Thoracic aorta (tissue), 2 donors: Measurements from ENCODE around the gene CREB3L2. TPM values are rescaled to one million over a fixed set of nuclear protein-coding genes. Genes with fewer than 3 reads are reported as not detected.

Experiments
- ATAC-seq: fragments of 150-250 bp; one replicate; pipeline ENCODE4 v1.8.0; 2017; ENCODE audit warnings: low read depth; ENCODE audit not compliant: insufficient number of reproducible peaks, low FRiP score
- DNase-seq: peaks from one replicate; pipeline ENCODE4 v3.0.0-alpha.2; 2020; ENCODE audit warnings: low spot score
- H3K27ac ChIP-seq, 2 donors: fragments of 200-600 bp; sonication (generic); 1 replicate in 1 of 2; 2 replicates in 1 of 2; pipeline ENCODE4 v1.5.1; 2016; ENCODE audit warnings: mild to moderate bottlenecking in 2 of 2, moderate library complexity in 2 of 2
- H3K27me3 ChIP-seq: fragments of 200-600 bp; sonication (generic); replicated peaks from 2 replicates; pipeline ENCODE4 v1.6.0; 2016; ENCODE audit warnings: mild to moderate bottlenecking; ENCODE audit not compliant: insufficient read depth
- H3K36me3 ChIP-seq: fragments of 200-600 bp; sonication (generic); one replicate; pipeline ENCODE4 v1.5.1; 2016
- H3K4me1 ChIP-seq, 2 donors: fragments of 200-600 bp; sonication (generic); 1 replicate in 1 of 2; 2 replicates in 1 of 2; pipeline versions ENCODE4 v1.5.1 to v1.6.0; 2016; ENCODE audit warnings: low read depth in 2 of 2, mild to moderate bottlenecking in 1 of 2; ENCODE audit not compliant: control insufficient read depth in 1 of 2
- H3K4me3 ChIP-seq: fragments of 200-600 bp; sonication (generic); 2 replicates; pipeline ENCODE4 v1.5.1; 2016; ENCODE audit warnings: mild to moderate bottlenecking
- H3K9me3 ChIP-seq: fragments of 200-600 bp; sonication (generic); 2 replicates; pipeline ENCODE4 v1.5.1; 2016
- CTCF ChIP-seq: fragments of 200-600 bp; sonication (generic); IDR thresholded peaks from one replicate; pipeline ENCODE4 v1.5.1; 2019; ENCODE audit warnings: antibody characterized with exemption
- total RNA-seq, 2 donors: library from RNA; depleted of rRNA; stranded (reverse); fragments of >200 nt; gene quantifications; one replicate each; pipeline versions ENCODE4 v1.1.0 to v1.2.3, GENCODE V29; 2016

The CREB3L2 gene
- total RNA-seq, 2 donors from 2014 or later = 85.3 to 96.7 TPM

GRCh38 chr7:137998250-137998649, 3.6 kb downstream of the CREB3L2 start:
- no peaks in the 10 kb centered on the region for H3K27me3 ChIP-seq
- ATAC-seq = no peak
- peak overlapping the region; percentile 98 for H3K4me3 ChIP-seq
- no peaks in the 10 kb centered on the region for H3K36me3 ChIP-seq
- no peaks in the 10 kb centered on the region for H3K9me3 ChIP-seq
- H3K27ac ChIP-seq = peak overlapping the region; percentile 30 to 99
- TF ChIP-seq CTCF = no peak
- no peak for DNase-seq
- H3K4me1 ChIP-seq = peaks cover 51 to 62% of the 10 kb centered on the region in 2 donors

GRCh38 chr7:137996871-137997270, 5.0 kb downstream of the CREB3L2 start:
- Histone ChIP-seq H3K27ac (peak overlapping the region; percentile 67 to 99), H3K9me3 (no peaks in the 10 kb centered on the region), H3K36me3 (no peaks in the 10 kb centered on the region), H3K27me3 (no peaks in the 10 kb centered on the region), H3K4me3 (peak overlapping the region; percentile 47), H3K4me1 (peaks cover 63 to 70% of the 10 kb centered on the region in 2 donors)
- DNase-seq (no peak), ATAC-seq (no peak)
- no peak for TF ChIP-seq CTCF

DNA sequence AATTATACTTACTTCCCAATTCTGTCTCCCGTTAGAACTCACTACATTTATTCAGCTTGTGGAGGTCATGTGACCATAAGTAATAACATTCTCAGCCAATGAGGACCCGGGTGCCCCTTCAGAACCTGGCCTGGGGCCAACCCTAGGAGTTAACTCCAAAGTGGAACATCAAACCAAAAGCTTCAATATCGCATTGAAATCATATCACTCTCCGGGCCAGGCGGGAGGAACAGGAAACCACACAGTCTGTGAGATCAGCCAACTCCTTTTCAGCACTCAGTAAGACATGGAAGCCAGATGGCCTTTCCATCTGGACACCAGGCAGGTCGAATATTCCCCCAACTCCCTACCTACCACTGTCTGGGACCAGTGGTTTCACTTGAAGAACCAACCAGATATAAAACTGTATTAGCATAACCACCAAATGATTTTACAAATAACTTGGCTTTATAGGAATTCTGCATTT, 5.5 kb downstream of the CREB3L2 start:
- Histone ChIP-seq H3K36me3 (no peaks in the 10 kb centered on the region), H3K4me1 (peaks cover 63 to 75% of the 10 kb centered on the region in 2 donors), H3K27ac (peak overlapping the region; percentile 67 to 99), H3K27me3 (no peaks in the 10 kb centered on the region), H3K4me3 (peak overlapping the region; percentile 47), H3K9me3 (no peaks in the 10 kb centered on the region)
- no peak for ATAC-seq
- DNase-seq = no peak
- TF ChIP-seq CTCF = no peak

DNA sequence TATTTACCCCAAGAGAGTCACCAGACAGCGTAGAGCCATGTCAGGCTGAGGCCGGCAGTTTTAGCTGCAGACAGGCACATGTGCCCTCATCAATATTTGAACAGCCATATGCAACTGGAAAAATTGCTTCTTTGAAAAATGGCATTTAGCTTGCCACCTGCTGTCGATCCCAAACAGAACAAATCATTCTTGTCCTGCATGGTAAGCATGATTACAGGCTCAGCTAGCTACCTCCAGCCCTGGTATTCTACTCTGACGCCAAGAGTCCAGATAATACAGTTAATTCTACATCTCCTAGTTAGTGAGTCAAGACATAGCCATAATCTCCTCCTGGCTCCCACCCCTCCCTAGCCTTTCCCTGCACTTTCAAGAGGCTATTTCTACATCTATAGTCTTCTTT, 7.7 kb downstream of the CREB3L2 start:
- Histone ChIP-seq H3K4me1 (peaks cover 71 to 95% of the 10 kb centered on the region in 2 donors), H3K9me3 (no peaks in the 10 kb centered on the region), H3K27me3 (no peaks in the 10 kb centered on the region), H3K27ac (peak overlapping the region; percentile 96), H3K36me3 (no peaks in the 10 kb centered on the region), H3K4me3 (no peak overlapping the region)
- no peak for TF ChIP-seq CTCF
- DNase-seq = no peak
- ATAC-seq = no peak

GRCh38 chr7:137993395-137993743, 8.5 kb downstream of the CREB3L2 start:
- DNase-seq (no peak), ATAC-seq (no peak)
- H3K36me3 ChIP-seq = no peaks in the 10 kb centered on the region
- H3K27me3 ChIP-seq = no peaks in the 10 kb centered on the region
- TF ChIP-seq CTCF = no peak
- no peak overlapping the region for H3K4me3 ChIP-seq
- peaks cover 71 to 96% of the 10 kb centered on the region in 2 donors for H3K4me1 ChIP-seq
- no peaks in the 10 kb centered on the region for H3K9me3 ChIP-seq
- peak overlapping the region; percentile 96 for H3K27ac ChIP-seq
